ENCODE results near the gene AFAP1. TPM values are rescaled to one million over a fixed set of nuclear protein-coding genes. Genes with fewer than 3 reads are reported as not detected.
A peak's percentile ranks its signal among the peaks of the same experiment; 100 is the strongest.

AFAP1 gene
- total RNA-seq, 1 donor from 2014 or later = 6.7 TPM

- Histone ChIP-seq H3K79me2 (ENCODE audit: low read depth) (no peaks in the 10 kb centered on the region), H3K9ac (no peak overlapping the region), H3K36me3 (no peaks in the 10 kb centered on the region)
These were observed 82.4 kb downstream of the AFAP1 start for GRCh38 chr4:7857238-7857701.

GRCh38 chr4:7855731-7856130 lies 83.9 kb downstream of the AFAP1 start:
- Histone ChIP-seq H3F3A (ENCODE audit: low read depth) (no peaks in the 10 kb centered on the region), H3K4me1 (peaks cover under 1% of the 10 kb centered on the region), H3K4me2 (no peak overlapping the region), H3K27ac (no peak overlapping the region), H3K4me3 (no peak overlapping the region), H3K36me3 (no peaks in the 10 kb centered on the region), H3K9ac (no peak overlapping the region), H3K27me3 (no peaks in the 10 kb centered on the region), H3K9me3 (ENCODE audit: low read depth) (no peaks in the 10 kb centered on the region), H4K20me1 (ENCODE audit: low read depth) (no peaks in the 10 kb centered on the region), H2AFZ (replicated peaks) (no peak overlapping the region), H3K79me2 (ENCODE audit: low read depth) (no peaks in the 10 kb centered on the region)
- no peak for TF ChIP-seq CTCF (IDR thresholded peaks at IDR 0.05)
- TF ChIP-seq EZH2 (IDR thresholded peaks at IDR 0.05) = no peak
- no peak for TF ChIP-seq EZH2phosphoT487 (IDR thresholded peaks at IDR 0.05)
- H3K27ac Mint-ChIP-seq = peak overlapping the region; percentile 46
- peaks cover 16% of the 10 kb centered on the region for H3K36me3 Mint-ChIP-seq
- H3K4me1 Mint-ChIP-seq = peaks cover 9% of the 10 kb centered on the region
- no peak for DNase-seq (ENCODE audit: low spot score)
- H3K4me3 Mint-ChIP-seq = no peak overlapping the region
- peaks cover 2% of the 10 kb centered on the region for H3K27me3 Mint-ChIP-seq (ENCODE audit: insufficient read depth, low read depth)
- H3K9me3 Mint-ChIP-seq = no peaks in the 10 kb centered on the region

More at GRCh38 chr4:7857238-7857701, 82.4 kb downstream of the AFAP1 start:
- H3K27me3 ChIP-seq = no peaks in the 10 kb centered on the region
- H3K9me3 Mint-ChIP-seq = no peaks in the 10 kb centered on the region
- H3K27me3 Mint-ChIP-seq (ENCODE audit: insufficient read depth, low read depth) = peaks cover 2% of the 10 kb centered on the region
- no peak overlapping the region for H3K4me3 Mint-ChIP-seq
- peaks cover 15% of the 10 kb centered on the region for H3K4me1 ChIP-seq
- H3K36me3 Mint-ChIP-seq = peaks cover 14% of the 10 kb centered on the region
- H4K20me1 ChIP-seq (ENCODE audit: low read depth) = no peaks in the 10 kb centered on the region
- H3K4me3 ChIP-seq = no peak overlapping the region
- no peak overlapping the region for H3K27ac Mint-ChIP-seq
- H3K9me3 ChIP-seq (ENCODE audit: low read depth) = no peaks in the 10 kb centered on the region
- no peak for TF ChIP-seq EZH2phosphoT487 (IDR thresholded peaks at IDR 0.05)
- TF ChIP-seq EZH2 (IDR thresholded peaks at IDR 0.05) = no peak
- no peak for TF ChIP-seq CTCF (IDR thresholded peaks at IDR 0.05)
- DNase-seq (ENCODE audit: low spot score) = no peak
- no peak overlapping the region for H3K27ac ChIP-seq
- H2AFZ ChIP-seq (replicated peaks) = no peak overlapping the region
- no peak overlapping the region for H3K4me2 ChIP-seq
- H3F3A ChIP-seq (ENCODE audit: low read depth) = peaks cover 5% of the 10 kb centered on the region
- peaks cover 20% of the 10 kb centered on the region for H3K4me1 Mint-ChIP-seq

GRCh38 chr4:7854697-7855370 lies 84.8 kb downstream of the AFAP1 start:
- H3K36me3 ChIP-seq = no peaks in the 10 kb centered on the region
- TF ChIP-seq CTCF (IDR thresholded peaks at IDR 0.05) (no peak), EZH2phosphoT487 (IDR thresholded peaks at IDR 0.05) (no peak), EZH2 (IDR thresholded peaks at IDR 0.05) (no peak)
- H2AFZ ChIP-seq (replicated peaks) = no peak overlapping the region
- Mint-ChIP-seq H3K4me1 (peaks cover 9% of the 10 kb centered on the region), H3K36me3 (peaks cover 15% of the 10 kb centered on the region), H3K9me3 (no peaks in the 10 kb centered on the region), H3K4me3 (no peak overlapping the region), H3K27me3 (ENCODE audit: insufficient read depth, low read depth) (peaks cover 4% of the 10 kb centered on the region), H3K27ac (no peak overlapping the region)
- H3K4me2 ChIP-seq = no peak overlapping the region
- H3K9me3 ChIP-seq (ENCODE audit: low read depth) = no peaks in the 10 kb centered on the region
- no peaks in the 10 kb centered on the region for H4K20me1 ChIP-seq (ENCODE audit: low read depth)
- no peaks in the 10 kb centered on the region for H3K4me1 ChIP-seq
- H3K79me2 ChIP-seq (ENCODE audit: low read depth) = no peaks in the 10 kb centered on the region
- no peaks in the 10 kb centered on the region for H3F3A ChIP-seq (ENCODE audit: low read depth)
- no peak overlapping the region for H3K4me3 ChIP-seq
- no peaks in the 10 kb centered on the region for H3K27me3 ChIP-seq
- H3K27ac ChIP-seq = no peak overlapping the region
- H3K9ac ChIP-seq = no peak overlapping the region
- no peak for DNase-seq (ENCODE audit: low spot score)

Data from neural progenitor cell (in vitro differentiated cells).